ENCODE data around the gene PADI1. TPM values are rescaled to one million over a fixed set of nuclear protein-coding genes. Genes with fewer than 3 reads are reported as not detected.

PADI1 gene
- total RNA-seq (not detected in 2 replicates), polyA plus RNA-seq (0.51 TPM in 1 of 2 replicates, not detected in the other)

- TF ChIP-seq EZH2phosphoT487 (IDR thresholded peaks at IDR 0.05; ENCODE audit: low read depth, severe bottlenecking, unreplicated experiment) (no peak), CTCF (IDR thresholded peaks at IDR 0.05; ENCODE audit: poor library complexity) (no peak), EZH2 (IDR thresholded peaks at IDR 0.05; ENCODE audit: borderline replicate concordance) (no peak)
- WGBS (ENCODE audit: low lambda C conversion rate, missing lambda C conversion rate), result 85% methylated on average over 9 of the region's 9 CpGs
- H4K20me1 ChIP-seq (ENCODE audit: insufficient read depth, poor library complexity, severe bottlenecking), result no peaks in the 10 kb centered on the region
- no peak within 1 kb of the TSS for H3K4me3 ChIP-seq
- no peaks in the 10 kb centered on the region for H3K79me2 ChIP-seq
- no peak within 1 kb of the TSS for H3K4me2 ChIP-seq
- no peaks in the 10 kb centered on the region for H3K36me3 ChIP-seq (replicated peaks; ENCODE audit: insufficient read depth, low read depth)
- no peak for DNase-seq (ENCODE audit: low spot score)
- H3K4me1 ChIP-seq (ENCODE audit: insufficient read depth), result peaks cover 20% of the 10 kb centered on the region
- H3K27me3 ChIP-seq, result no peaks in the 10 kb centered on the region
- no peak within 1 kb of the TSS for H2AFZ ChIP-seq
- no peaks in the 10 kb centered on the region for H3K9me2 ChIP-seq (replicated peaks; ENCODE audit: insufficient read depth)
- H3K9me3 ChIP-seq (ENCODE audit: low read depth), result no peaks in the 10 kb centered on the region
- no peak within 1 kb of the TSS for H3K27ac ChIP-seq
These were observed at the start of gene PADI1 for GRCh38 chr1:17204546-17205440. PADI1 (plus strand) TSS chr1:17205128; CDS start chr1:17205218, 90 bp downstream.

GRCh38 chr1:17155257-17155920, 49.5 kb upstream of the PADI1 start:
- H3K9me2 ChIP-seq (replicated peaks; ENCODE audit: insufficient read depth), result no peaks in the 10 kb centered on the region
- 20% methylated on average over 2 of the region's 2 CpGs for WGBS (ENCODE audit: low lambda C conversion rate, missing lambda C conversion rate)

GRCh38 chr1:17156108-17156507, 48.8 kb upstream of the PADI1 start:
- no peak for TF ChIP-seq CTCF (IDR thresholded peaks at IDR 0.05; ENCODE audit: poor library complexity)
- TF ChIP-seq EZH2 (IDR thresholded peaks at IDR 0.05; ENCODE audit: borderline replicate concordance), result no peak
- TF ChIP-seq EZH2phosphoT487 (IDR thresholded peaks at IDR 0.05; ENCODE audit: low read depth, severe bottlenecking, unreplicated experiment), result no peak
- Histone ChIP-seq H3K9me2 (replicated peaks; ENCODE audit: insufficient read depth) (no peaks in the 10 kb centered on the region), H2AFZ (no peak overlapping the region), H3K27ac (peak overlapping the region; percentile 68), H3K4me3 (no peak overlapping the region), H3K79me2 (no peaks in the 10 kb centered on the region), H4K20me1 (ENCODE audit: insufficient read depth, poor library complexity, severe bottlenecking) (no peaks in the 10 kb centered on the region), H3K36me3 (replicated peaks; ENCODE audit: insufficient read depth, low read depth) (no peaks in the 10 kb centered on the region), H3K27me3 (no peaks in the 10 kb centered on the region), H3K4me2 (no peak overlapping the region), H3K9me3 (ENCODE audit: low read depth) (no peaks in the 10 kb centered on the region), H3K4me1 (ENCODE audit: insufficient read depth) (no peaks in the 10 kb centered on the region)
- WGBS (ENCODE audit: low lambda C conversion rate, missing lambda C conversion rate), result 70% methylated on average over 3 of the region's 3 CpGs
- DNase-seq (ENCODE audit: low spot score), result no peak

More at GRCh38 chr1:17155257-17155920, 49.5 kb upstream of the PADI1 start:
- Histone ChIP-seq H3K4me2 (no peak overlapping the region), H3K4me1 (ENCODE audit: insufficient read depth) (no peaks in the 10 kb centered on the region), H3K9me3 (ENCODE audit: low read depth) (no peaks in the 10 kb centered on the region), H3K4me3 (no peak overlapping the region), H4K20me1 (ENCODE audit: insufficient read depth, poor library complexity, severe bottlenecking) (no peaks in the 10 kb centered on the region), H3K79me2 (no peaks in the 10 kb centered on the region), H2AFZ (no peak overlapping the region), H3K27ac (peak overlapping the region; percentile 68), H3K36me3 (replicated peaks; ENCODE audit: insufficient read depth, low read depth) (no peaks in the 10 kb centered on the region), H3K27me3 (no peaks in the 10 kb centered on the region)
- peak; percentile 30 for DNase-seq (ENCODE audit: low spot score)
- TF ChIP-seq EZH2 (IDR thresholded peaks at IDR 0.05; ENCODE audit: borderline replicate concordance), result no peak
- TF ChIP-seq EZH2phosphoT487 (IDR thresholded peaks at IDR 0.05; ENCODE audit: low read depth, severe bottlenecking, unreplicated experiment), result no peak
- TF ChIP-seq CTCF (IDR thresholded peaks at IDR 0.05; ENCODE audit: poor library complexity), result no peak
